Glomerular visceral epithelial cell (primary cell): ENCODE results near the gene DNM3.

Experiments
- DNase-seq: peaks from one replicate; pipeline ENCODE4 v3.0.0-alpha.2; 2016; ENCODE audit errors: extremely low spot score

DNM3 gene

GRCh38 chr1:172394141-172394751 lies 552.9 kb downstream of the DNM3 start:
- DNase-seq, result peak; percentile 43

DNA sequence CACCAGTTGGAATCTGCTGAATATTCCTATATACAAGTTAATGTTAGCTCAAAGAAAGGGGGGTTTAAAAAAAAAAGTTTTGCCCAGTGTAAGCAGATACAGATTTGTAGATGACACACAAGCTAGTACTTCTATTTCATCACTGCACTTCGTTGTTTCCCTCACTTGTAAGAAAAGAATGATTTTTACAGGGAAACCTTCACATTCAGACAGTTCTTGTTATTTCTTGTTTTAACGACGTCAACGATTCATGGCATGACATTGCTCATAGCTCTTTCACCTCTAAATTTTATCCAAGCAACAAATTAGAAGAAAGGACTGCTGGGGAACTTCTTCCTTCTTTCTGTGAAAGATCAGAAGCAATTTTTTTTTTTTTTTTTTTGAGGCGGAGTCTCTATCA lies 553.5 kb downstream of the DNM3 start:
- no peak for DNase-seq

DNA sequence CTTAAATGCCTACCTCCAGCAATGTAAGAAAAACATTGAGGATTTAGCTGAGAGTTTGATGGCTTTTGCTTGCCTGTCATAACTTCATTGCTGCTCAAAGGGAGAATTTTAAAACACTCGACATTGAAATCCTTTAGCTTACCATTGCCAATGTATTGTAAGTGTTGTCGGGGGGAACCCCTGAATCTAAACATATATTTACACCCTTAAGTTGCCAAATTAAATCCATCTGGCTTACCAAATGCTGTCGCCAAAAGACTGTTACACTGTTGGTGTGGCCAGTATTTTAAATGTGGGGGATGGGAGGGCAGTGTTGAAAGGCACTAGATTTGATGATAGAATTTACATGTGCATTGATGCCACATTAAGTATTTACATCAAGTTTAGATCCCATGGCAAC lies 554.3 kb downstream of the DNM3 start:
- no peak for DNase-seq

DNA sequence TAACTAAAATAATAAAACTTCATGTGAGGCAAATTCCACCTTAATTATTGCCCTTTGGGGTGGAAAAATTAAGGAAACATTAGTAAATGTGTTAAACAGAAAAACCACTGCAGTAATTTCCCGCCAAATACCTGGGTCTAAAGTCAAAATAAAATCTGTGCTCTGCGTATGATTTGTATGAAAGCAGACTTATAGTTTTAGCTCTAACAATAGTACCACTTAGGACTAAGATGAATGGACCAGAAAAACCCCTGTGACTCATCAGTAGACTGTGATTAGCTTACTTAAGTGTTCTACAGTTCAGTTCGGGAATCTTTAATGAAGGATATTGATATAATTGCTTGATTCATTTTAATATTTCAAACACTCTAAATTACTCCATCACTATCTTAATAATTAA lies 555.9 kb downstream of the DNM3 start:
- DNase-seq, result peak; percentile 37

GRCh38 chr1:172397633-172398032 lies 556.3 kb downstream of the DNM3 start:
- no peak for DNase-seq

DNA sequence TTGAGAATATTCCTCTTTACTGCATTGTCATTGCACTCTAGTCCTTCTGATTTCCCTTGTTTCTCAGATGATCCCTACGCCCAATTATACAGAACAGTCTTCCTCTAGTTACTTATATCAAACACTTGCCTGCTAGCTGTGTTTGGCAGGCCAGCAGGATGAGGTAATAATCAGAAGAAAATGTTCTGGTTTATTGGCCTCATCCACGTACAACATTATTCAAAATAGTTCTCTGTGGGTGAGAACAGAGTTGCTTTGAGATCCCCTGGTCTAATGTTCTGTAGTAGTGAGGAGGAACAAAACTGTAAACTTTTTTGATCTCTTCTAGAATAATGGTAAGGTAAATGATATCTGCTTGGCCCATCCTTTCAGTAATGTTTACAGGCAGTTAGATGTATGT lies 556.9 kb downstream of the DNM3 start:
- no peak for DNase-seq

DNA sequence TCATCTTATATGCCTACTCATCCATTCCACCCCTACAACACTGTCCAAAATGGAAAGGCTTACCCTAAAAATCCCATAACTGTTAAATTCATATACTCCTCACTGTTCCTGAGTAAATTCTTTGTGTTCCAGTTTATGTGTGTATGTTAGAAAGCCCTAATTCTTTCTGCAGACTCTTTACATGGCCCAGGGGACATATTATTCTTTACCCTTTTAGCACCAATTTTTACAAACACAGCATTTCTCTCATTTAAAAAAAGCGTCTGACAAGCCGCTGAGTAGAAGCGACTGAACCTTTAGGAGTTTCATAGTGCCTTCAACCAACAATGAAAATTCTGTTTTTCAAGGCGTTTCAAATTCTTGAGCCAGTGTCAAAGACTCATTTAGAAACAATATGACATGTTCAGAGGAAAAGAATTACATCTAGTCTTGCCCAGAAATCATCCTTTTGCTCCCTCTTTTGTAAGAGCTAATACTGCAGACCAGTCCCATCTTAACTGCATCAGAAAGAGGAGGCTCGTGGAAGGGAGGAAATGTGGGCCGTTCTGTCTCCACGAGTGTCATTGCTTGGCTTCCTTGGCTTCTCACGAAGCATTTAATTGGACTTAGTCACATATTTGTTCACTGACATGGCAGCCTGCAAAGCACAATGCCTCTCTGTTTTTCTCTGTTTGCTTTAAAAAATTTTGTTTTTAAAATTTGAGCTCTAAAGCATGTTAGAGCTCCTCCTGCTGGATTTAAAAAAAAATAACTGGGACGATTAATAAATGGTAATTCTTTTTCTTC lies 557.9 kb downstream of the DNM3 start:
- DNase-seq, result peak; percentile 85

- no peak for DNase-seq
Observed at GRCh38 chr1:172399756-172400721, 558.7 kb downstream of the DNM3 start.

GRCh38 chr1:172400722-172401105 lies 559.4 kb downstream of the DNM3 start:
- DNase-seq, result no peak

GRCh38 chr1:172401477-172401876 lies 560.2 kb downstream of the DNM3 start:
- no peak for DNase-seq

DNA sequence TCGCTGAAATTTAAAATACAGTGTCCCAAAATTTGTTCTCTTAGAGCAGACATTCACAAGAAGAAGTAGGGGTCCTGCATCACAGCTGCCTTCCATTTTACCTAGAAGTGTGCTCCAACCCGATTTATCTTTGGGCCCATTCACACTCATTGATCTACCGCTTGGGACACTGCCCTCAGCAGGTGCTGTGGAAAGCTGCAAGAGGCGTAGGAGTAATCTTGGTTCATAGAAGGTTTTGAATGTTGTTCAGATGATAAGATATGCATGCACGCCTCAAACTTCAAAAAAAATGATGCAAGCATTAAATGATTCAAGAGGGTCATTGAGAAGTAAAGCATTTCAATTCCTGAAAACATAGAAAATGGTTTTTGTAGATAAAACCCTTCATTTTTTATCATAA lies 560.6 kb downstream of the DNM3 start:
- no peak for DNase-seq

DNA sequence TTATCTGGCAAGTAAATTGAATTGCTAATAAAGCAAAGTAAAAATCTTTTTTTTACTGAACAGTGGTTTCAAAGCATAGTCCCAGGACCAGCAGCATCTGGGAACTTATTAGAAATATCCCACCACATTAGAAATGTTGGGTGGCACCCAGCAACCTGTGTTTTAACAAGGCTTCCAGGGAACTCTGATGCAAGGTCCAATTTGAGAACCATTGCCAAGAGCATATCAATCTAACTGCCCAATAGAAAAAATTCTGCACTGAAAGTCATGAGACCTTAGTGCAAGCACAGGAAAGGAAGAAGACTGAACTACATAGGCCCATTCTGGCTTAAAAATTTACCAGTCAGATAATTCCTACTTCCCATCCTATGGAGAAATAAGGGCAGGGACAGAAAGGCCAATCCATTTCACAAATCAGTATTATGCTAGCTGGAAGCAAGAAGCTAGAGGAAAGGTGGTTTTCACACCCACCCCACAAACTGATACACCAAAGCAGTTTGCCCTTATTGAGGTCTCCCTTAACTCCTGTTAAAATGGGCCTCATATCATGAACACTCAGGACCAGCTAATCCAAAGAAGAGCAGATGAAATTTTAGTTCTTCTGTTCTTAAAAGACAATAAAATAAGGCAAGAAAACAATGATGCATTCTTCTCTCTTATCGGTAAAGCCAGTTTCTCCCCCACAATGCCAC lies 561.7 kb downstream of the DNM3 start:
- DNase-seq, result no peak

GRCh38 chr1:172404121-172404520 lies 562.8 kb downstream of the DNM3 start:
- DNase-seq, result no peak

DNA sequence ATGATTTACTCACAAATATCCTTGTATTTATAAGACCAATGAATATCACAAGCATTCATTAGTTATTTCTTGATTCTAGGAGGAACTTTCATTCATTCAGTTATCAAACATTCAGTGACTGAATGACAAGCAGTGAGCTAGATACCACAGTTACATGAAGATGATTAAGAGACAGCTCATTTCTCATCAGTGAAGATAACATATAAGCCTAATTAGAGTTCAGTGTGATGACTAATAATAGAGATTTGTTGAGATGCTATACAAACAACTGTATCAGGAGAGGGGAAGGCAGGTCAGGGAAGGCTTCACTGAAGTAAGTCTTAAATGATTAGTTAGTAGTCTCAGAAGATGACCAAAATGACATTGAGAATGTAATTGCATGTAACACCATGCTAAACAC lies 564.6 kb downstream of the DNM3 start:
- DNase-seq, result no peak

DNA sequence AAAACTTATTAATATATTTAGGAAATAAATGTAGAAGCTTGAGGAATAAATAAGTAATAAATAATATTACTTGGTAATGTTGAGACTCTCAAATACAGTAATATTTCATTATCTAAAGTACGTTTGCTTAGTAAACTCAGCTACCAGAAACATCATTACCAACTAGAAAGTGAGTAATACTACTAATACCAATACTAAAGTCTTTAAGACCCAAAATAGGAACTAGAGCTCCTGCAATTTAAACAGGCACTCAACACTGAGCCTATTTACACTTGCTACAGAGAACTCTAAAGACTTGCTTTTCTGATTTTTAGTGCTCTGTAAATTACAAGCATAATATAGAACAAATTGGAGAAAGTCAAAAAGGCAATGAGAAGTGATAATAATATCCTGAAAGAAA lies 565.7 kb downstream of the DNM3 start:
- no peak for DNase-seq

DNA sequence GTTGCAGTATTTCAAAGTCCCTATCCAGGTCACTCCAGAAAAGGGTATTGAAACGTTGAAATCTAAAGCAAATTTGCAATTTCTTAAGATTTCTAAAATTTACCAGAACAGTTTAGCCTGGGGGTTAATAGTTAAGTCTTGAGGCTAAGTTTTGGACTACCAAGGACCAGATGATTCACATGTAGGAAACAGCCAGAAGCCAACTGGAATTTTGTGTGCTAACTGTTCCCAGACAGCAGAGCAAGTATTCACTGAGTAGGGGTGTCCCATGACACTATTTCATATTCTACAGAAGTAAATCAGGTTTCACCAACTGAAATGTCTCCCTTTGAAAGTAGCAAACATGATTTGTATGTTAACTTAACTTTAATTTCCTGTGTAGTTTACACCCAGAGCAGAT lies 567.7 kb downstream of the DNM3 start:
- no peak for DNase-seq

GRCh38 chr1:172410027-172410426 lies 568.7 kb downstream of the DNM3 start:
- no peak for DNase-seq

- DNase-seq, result no peak
Observed at GRCh38 chr1:172411791-172412338, 570.6 kb downstream of the DNM3 start.

DNA sequence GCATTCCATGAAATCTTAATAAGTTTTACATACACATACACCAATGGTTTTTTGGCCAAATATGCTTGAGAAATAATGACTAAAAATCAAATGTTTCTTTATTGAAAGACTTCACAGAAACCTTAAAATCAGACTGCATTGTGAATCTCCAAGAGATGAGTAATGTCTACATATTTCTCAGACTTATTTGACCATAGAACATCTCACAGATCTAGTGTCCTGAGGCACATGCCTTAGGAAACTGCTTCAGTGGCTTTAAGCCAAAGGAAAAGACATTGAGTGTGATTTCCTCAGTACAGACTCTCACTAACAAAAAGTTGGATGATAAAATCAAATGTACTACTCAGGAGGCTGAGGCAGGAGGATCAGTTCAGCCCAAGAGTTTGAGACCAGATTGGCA lies 573.0 kb downstream of the DNM3 start:
- DNase-seq, result peak; percentile 51

GRCh38 chr1:172416496-172417035 lies 575.3 kb downstream of the DNM3 start:
- no peak for DNase-seq

- peak; percentile 60 for DNase-seq
Observed at GRCh38 chr1:172417557-172417956, 576.3 kb downstream of the DNM3 start.
